HEK293 (cell line): ENCODE measurements around the gene OLFM2.

ENCODE experiments used
- CTCF ChIA-PET: fragments of 350-600 bp; formaldehyde crosslinking; extraction: SDS; loops from one replicate; lab custom pipeline; 2021; ENCODE audit warnings: antibody characterized with exemption; lab: Yijun Ruan, JAX
- POLR2A ChIA-PET: fragments of 300-600 bp; formaldehyde crosslinking; extraction: SDS; loops from one replicate; lab custom pipeline; 2020; ENCODE audit warnings: antibody characterized with exemption, inconsistent platforms; lab: Yijun Ruan, JAX
- H3K27ac ChIP-seq: fragments of 200-500 bp; sonication (Bioruptor generic); 2 replicates; pipeline ENCODE4 v1.5.1; 2014; ENCODE audit warnings: low read depth, low read length, control low read depth, inconsistent platforms; ENCODE audit errors: extremely low read depth
- H3K36me3 ChIP-seq, 2 experiments: fragments of 200-500 bp in 1 of 2; sonication (Bioruptor generic) in 1 of 2; 1 replicate in 1 of 2; 2 replicates in 1 of 2; pipeline ENCODE4 v1.5.1; 2014 to 2017; ENCODE audit warnings: inconsistent platforms in 2 of 2, low read length in 2 of 2; ENCODE audit not compliant: control insufficient read depth in 2 of 2, insufficient read depth in 1 of 2
- H3K4me1 ChIP-seq: fragments of 200-500 bp; sonication (Bioruptor generic); 2 replicates; pipeline ENCODE4 v1.5.1; 2014; ENCODE audit warnings: mild to moderate bottlenecking, low read length, inconsistent platforms; ENCODE audit not compliant: control insufficient read depth, insufficient read depth
- H3K4me3 ChIP-seq: 2 replicates; pipeline ENCODE4 v1.5.1; 2011; ENCODE audit warnings: low read depth, mild to moderate bottlenecking, control low read depth, low read length, moderate library complexity
- H3K9me3 ChIP-seq: fragments of 200-500 bp; sonication (Bioruptor generic); 2 replicates; pipeline ENCODE4 v1.5.1; 2014; ENCODE audit warnings: low read depth, low read length, inconsistent platforms; ENCODE audit not compliant: control insufficient read depth, insufficient read depth
- GFI1B ChIP-seq: fragments of 450-650 bp; formaldehyde crosslinking; IDR thresholded peaks from 2 replicates; pipeline ENCODE4 v1.5.1; 2016; ENCODE audit warnings: missing biosample characterization, missing genetic modification characterization
- GLIS1 ChIP-seq: fragments of 450-650 bp; formaldehyde crosslinking; IDR thresholded peaks from 2 replicates; pipeline ENCODE4 v1.5.1; 2016; ENCODE audit warnings: missing biosample characterization, missing genetic modification characterization
- PRDM1 ChIP-seq: fragments of 450-650 bp; formaldehyde crosslinking; IDR thresholded peaks from 2 replicates; pipeline ENCODE4; 2016; ENCODE audit warnings: missing biosample characterization, missing genetic modification characterization
- REPIN1 ChIP-seq: fragments of 450-650 bp; formaldehyde crosslinking; IDR thresholded peaks from 2 replicates; pipeline ENCODE4 v1.5.1; 2017; ENCODE audit warnings: missing biosample characterization, missing genetic modification characterization, low read depth
- SP3 ChIP-seq: fragments of 450-650 bp; formaldehyde crosslinking; IDR thresholded peaks from 2 replicates; pipeline ENCODE4 v1.5.1; 2016; ENCODE audit warnings: missing biosample characterization, missing genetic modification characterization
- SP7 ChIP-seq: fragments of 450-650 bp; formaldehyde crosslinking; IDR thresholded peaks from 2 replicates; pipeline ENCODE4 v1.5.1; 2016; ENCODE audit warnings: missing biosample characterization, missing genetic modification characterization
- YY1 ChIP-seq: fragments of 450-650 bp; formaldehyde crosslinking; IDR thresholded peaks from 2 replicates; pipeline ENCODE4 v1.5.1; 2018; ENCODE audit warnings: missing biosample characterization, missing genetic modification characterization
- ZFP3 ChIP-seq: fragments of 450-650 bp; formaldehyde crosslinking; IDR thresholded peaks from 2 replicates; pipeline ENCODE4 v1.5.1; 2016; ENCODE audit warnings: low read depth, missing biosample characterization, missing genetic modification characterization
- ZNF138 ChIP-seq: fragments of 450-650 bp; formaldehyde crosslinking; IDR thresholded peaks from 2 replicates; pipeline ENCODE4 v1.5.1; 2016; ENCODE audit warnings: missing biosample characterization, missing genetic modification characterization, borderline replicate concordance
- ZNF2 ChIP-seq: fragments of 450-650 bp; formaldehyde crosslinking; IDR thresholded peaks from 2 replicates; pipeline ENCODE4 v1.5.1; 2016; ENCODE audit warnings: missing biosample characterization, missing genetic modification characterization
- ZNF350 ChIP-seq: fragments of 450-650 bp; formaldehyde crosslinking; IDR thresholded peaks from 2 replicates; pipeline ENCODE4 v1.5.0; 2017; ENCODE audit warnings: missing biosample characterization, mild to moderate bottlenecking, missing genetic modification characterization
- ZNF510 ChIP-seq: fragments of 450-650 bp; formaldehyde crosslinking; IDR thresholded peaks from 2 replicates; pipeline ENCODE4 v1.5.1; 2018; ENCODE audit warnings: mild to moderate bottlenecking, missing genetic modification characterization, missing biosample characterization; ENCODE audit not compliant: insufficient replicate concordance
- ZNF560 ChIP-seq: fragments of 450-650 bp; formaldehyde crosslinking; IDR thresholded peaks from 2 replicates; pipeline ENCODE4 v1.5.1; 2017; ENCODE audit warnings: missing biosample characterization, missing genetic modification characterization, borderline replicate concordance
- ZNF596 ChIP-seq: fragments of 450-650 bp; IDR thresholded peaks from 2 replicates; pipeline ENCODE4 v1.5.0; 2018; ENCODE audit warnings: missing biosample characterization, mild to moderate bottlenecking, missing genetic modification characterization, moderate library complexity
- ZNF624 ChIP-seq: fragments of 450-650 bp; formaldehyde crosslinking; IDR thresholded peaks from 2 replicates; pipeline ENCODE4 v1.5.1; 2017; ENCODE audit warnings: missing biosample characterization, missing genetic modification characterization
- ZNF785 ChIP-seq: fragments of 450-650 bp; formaldehyde crosslinking; IDR thresholded peaks from 2 replicates; pipeline ENCODE4 v1.5.1; 2016; ENCODE audit warnings: missing biosample characterization, missing genetic modification characterization
- TF ChIP-seq, protein P1 (sequence below): fragments of 450-650 bp; formaldehyde crosslinking; IDR thresholded peaks from 2 replicates; pipeline ENCODE4 v1.5.1; 2016; ENCODE audit warnings: missing biosample characterization, missing genetic modification characterization
- TF ChIP-seq, protein P2 (sequence below): fragments of 450-650 bp; formaldehyde crosslinking; IDR thresholded peaks from 2 replicates; pipeline ENCODE4 v1.5.1; 2016; ENCODE audit warnings: missing biosample characterization, missing genetic modification characterization
- TF ChIP-seq, protein P3 (sequence below): fragments of 450-650 bp; formaldehyde crosslinking; IDR thresholded peaks from 2 replicates; pipeline ENCODE4 v1.5.1; 2017; ENCODE audit warnings: missing biosample characterization, missing genetic modification characterization
- TF ChIP-seq, protein P4 (sequence below): fragments of 450-650 bp; formaldehyde crosslinking; IDR thresholded peaks from 2 replicates; pipeline ENCODE4 v1.5.1; 2016; ENCODE audit warnings: missing biosample characterization, missing genetic modification characterization, low read depth
- TF ChIP-seq, protein P5 (sequence below): fragments of 450-650 bp; formaldehyde crosslinking; IDR thresholded peaks from 2 replicates; pipeline ENCODE4 v1.5.1; 2016; ENCODE audit warnings: missing biosample characterization, missing genetic modification characterization
- TF ChIP-seq, protein P6 (sequence below): fragments of 450-650 bp; formaldehyde crosslinking; IDR thresholded peaks from 2 replicates; pipeline ENCODE4 v1.5.1; 2017; ENCODE audit warnings: missing biosample characterization, missing genetic modification characterization
- TF ChIP-seq, protein P7 (sequence below): fragments of 450-650 bp; formaldehyde crosslinking; IDR thresholded peaks from 2 replicates; pipeline ENCODE4 v1.5.1; 2016; ENCODE audit warnings: missing biosample characterization, missing genetic modification characterization

Gene OLFM2

DNA sequence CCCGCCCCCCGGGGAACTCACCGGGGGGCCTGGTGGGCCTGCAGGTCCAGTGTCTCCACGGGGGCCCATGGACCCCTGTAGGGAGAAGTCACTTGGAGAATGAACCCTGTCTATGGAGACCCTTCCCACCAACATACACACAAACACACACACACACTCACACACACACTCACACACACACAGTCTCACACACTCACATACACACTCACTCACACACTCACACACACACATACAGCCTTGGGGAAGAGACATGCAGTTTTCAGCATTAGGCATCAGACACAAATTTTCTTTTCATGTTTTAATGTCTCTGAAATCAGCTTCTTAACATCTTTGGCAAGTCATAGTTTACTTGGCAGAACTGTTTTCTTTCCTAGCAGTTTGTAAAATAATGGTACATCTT, 31.0 kb upstream of the OLFM2 start:
- H3K4me1 ChIP-seq, result peaks cover 2% of the 10 kb centered on the region; the same call in 1 of the 2 replicates
- CTCF ChIA-PET, result no interaction called here
- H3K27ac ChIP-seq, result no peak overlapping the region
- POLR2A ChIA-PET, result no interaction called here
- H3K36me3 ChIP-seq, result no peaks in the 10 kb centered on the region
- H3K4me3 ChIP-seq, result no peak overlapping the region
- no peaks in the 10 kb centered on the region for H3K9me3 ChIP-seq
- no peak for TF ChIP-seq REPIN1
- TF ChIP-seq SP7, result no peak
- TF ChIP-seq ZNF350 (tag by site-specific recombination), result no peak
- TF ChIP-seq, protein P1, sequence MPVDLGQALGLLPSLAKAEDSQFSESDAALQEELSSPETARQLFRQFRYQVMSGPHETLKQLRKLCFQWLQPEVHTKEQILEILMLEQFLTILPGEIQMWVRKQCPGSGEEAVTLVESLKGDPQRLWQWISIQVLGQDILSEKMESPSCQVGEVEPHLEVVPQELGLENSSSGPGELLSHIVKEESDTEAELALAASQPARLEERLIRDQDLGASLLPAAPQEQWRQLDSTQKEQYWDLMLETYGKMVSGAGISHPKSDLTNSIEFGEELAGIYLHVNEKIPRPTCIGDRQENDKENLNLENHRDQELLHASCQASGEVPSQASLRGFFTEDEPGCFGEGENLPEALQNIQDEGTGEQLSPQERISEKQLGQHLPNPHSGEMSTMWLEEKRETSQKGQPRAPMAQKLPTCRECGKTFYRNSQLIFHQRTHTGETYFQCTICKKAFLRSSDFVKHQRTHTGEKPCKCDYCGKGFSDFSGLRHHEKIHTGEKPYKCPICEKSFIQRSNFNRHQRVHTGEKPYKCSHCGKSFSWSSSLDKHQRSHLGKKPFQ (tag by site-specific recombination), result peak; percentile 31; the same call in 1 of the 2 replicates
- TF ChIP-seq, protein P2, sequence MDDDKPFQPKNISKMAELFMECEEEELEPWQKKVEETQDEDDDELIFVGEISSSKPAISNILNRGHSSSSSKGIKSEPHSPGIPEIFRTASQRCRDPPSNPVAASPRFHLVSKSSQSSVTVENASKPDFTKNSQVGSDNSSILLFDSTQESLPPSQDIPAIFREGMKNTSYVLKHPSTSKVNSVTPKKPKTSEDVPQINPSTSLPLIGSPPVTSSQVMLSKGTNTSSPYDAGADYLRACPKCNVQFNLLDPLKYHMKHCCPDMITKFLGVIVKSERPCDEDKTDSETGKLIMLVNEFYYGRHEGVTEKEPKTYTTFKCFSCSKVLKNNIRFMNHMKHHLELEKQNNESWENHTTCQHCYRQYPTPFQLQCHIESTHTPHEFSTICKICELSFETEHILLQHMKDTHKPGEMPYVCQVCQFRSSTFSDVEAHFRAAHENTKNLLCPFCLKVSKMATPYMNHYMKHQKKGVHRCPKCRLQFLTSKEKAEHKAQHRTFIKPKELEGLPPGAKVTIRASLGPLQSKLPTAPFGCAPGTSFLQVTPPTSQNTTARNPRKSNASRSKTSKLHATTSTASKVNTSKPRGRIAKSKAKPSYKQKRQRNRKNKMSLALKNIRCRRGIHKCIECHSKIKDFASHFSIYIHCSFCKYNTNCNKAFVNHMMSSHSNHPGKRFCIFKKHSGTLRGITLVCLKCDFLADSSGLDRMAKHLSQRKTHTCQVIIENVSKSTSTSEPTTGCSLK (tag by site-specific recombination), result no peak
- TF ChIP-seq ZNF560 (tag by site-specific recombination), result no peak
- TF ChIP-seq ZNF624 (tag by site-specific recombination), result no peak
- no peak for TF ChIP-seq ZNF510 (tag by site-specific recombination)
- TF ChIP-seq YY1, result no peak
- TF ChIP-seq ZNF138 (tag by site-specific recombination), result no peak
- TF ChIP-seq ZNF785 (tag by site-specific recombination), result peak; percentile 32; the same call in 1 of the 2 replicates
- TF ChIP-seq, protein P3, sequence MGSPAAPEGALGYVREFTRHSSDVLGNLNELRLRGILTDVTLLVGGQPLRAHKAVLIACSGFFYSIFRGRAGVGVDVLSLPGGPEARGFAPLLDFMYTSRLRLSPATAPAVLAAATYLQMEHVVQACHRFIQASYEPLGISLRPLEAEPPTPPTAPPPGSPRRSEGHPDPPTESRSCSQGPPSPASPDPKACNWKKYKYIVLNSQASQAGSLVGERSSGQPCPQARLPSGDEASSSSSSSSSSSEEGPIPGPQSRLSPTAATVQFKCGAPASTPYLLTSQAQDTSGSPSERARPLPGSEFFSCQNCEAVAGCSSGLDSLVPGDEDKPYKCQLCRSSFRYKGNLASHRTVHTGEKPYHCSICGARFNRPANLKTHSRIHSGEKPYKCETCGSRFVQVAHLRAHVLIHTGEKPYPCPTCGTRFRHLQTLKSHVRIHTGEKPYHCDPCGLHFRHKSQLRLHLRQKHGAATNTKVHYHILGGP, result peak; percentile 11; the same call in 1 of the 2 replicates
- TF ChIP-seq, protein P4, sequence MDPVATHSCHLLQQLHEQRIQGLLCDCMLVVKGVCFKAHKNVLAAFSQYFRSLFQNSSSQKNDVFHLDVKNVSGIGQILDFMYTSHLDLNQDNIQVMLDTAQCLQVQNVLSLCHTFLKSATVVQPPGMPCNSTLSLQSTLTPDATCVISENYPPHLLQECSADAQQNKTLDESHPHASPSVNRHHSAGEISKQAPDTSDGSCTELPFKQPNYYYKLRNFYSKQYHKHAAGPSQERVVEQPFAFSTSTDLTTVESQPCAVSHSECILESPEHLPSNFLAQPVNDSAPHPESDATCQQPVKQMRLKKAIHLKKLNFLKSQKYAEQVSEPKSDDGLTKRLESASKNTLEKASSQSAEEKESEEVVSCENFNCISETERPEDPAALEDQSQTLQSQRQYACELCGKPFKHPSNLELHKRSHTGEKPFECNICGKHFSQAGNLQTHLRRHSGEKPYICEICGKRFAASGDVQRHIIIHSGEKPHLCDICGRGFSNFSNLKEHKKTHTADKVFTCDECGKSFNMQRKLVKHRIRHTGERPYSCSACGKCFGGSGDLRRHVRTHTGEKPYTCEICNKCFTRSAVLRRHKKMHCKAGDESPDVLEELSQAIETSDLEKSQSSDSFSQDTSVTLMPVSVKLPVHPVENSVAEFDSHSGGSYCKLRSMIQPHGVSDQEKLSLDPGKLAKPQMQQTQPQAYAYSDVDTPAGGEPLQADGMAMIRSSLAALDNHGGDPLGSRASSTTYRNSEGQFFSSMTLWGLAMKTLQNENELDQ (tag by site-specific recombination), result no peak
- TF ChIP-seq SP3 (tag by site-specific recombination), result no peak
- no peak for TF ChIP-seq ZNF596 (tag by site-specific recombination)
- no peak for TF ChIP-seq ZFP3 (tag by site-specific recombination)
- TF ChIP-seq, protein P5, sequence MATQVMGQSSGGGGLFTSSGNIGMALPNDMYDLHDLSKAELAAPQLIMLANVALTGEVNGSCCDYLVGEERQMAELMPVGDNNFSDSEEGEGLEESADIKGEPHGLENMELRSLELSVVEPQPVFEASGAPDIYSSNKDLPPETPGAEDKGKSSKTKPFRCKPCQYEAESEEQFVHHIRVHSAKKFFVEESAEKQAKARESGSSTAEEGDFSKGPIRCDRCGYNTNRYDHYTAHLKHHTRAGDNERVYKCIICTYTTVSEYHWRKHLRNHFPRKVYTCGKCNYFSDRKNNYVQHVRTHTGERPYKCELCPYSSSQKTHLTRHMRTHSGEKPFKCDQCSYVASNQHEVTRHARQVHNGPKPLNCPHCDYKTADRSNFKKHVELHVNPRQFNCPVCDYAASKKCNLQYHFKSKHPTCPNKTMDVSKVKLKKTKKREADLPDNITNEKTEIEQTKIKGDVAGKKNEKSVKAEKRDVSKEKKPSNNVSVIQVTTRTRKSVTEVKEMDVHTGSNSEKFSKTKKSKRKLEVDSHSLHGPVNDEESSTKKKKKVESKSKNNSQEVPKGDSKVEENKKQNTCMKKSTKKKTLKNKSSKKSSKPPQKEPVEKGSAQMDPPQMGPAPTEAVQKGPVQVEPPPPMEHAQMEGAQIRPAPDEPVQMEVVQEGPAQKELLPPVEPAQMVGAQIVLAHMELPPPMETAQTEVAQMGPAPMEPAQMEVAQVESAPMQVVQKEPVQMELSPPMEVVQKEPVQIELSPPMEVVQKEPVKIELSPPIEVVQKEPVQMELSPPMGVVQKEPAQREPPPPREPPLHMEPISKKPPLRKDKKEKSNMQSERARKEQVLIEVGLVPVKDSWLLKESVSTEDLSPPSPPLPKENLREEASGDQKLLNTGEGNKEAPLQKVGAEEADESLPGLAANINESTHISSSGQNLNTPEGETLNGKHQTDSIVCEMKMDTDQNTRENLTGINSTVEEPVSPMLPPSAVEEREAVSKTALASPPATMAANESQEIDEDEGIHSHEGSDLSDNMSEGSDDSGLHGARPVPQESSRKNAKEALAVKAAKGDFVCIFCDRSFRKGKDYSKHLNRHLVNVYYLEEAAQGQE (tag by site-specific recombination), result no peak
- TF ChIP-seq ZNF2, result no peak
- no peak for TF ChIP-seq PRDM1
- TF ChIP-seq, protein P6, sequence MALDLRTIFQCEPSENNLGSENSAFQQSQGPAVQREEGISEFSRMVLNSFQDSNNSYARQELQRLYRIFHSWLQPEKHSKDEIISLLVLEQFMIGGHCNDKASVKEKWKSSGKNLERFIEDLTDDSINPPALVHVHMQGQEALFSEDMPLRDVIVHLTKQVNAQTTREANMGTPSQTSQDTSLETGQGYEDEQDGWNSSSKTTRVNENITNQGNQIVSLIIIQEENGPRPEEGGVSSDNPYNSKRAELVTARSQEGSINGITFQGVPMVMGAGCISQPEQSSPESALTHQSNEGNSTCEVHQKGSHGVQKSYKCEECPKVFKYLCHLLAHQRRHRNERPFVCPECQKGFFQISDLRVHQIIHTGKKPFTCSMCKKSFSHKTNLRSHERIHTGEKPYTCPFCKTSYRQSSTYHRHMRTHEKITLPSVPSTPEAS, result peak; percentile 85
- TF ChIP-seq GLIS1 (tag by site-specific recombination), result peak; percentile 50; the same call in 1 of the 2 replicates
- TF ChIP-seq, protein P7, sequence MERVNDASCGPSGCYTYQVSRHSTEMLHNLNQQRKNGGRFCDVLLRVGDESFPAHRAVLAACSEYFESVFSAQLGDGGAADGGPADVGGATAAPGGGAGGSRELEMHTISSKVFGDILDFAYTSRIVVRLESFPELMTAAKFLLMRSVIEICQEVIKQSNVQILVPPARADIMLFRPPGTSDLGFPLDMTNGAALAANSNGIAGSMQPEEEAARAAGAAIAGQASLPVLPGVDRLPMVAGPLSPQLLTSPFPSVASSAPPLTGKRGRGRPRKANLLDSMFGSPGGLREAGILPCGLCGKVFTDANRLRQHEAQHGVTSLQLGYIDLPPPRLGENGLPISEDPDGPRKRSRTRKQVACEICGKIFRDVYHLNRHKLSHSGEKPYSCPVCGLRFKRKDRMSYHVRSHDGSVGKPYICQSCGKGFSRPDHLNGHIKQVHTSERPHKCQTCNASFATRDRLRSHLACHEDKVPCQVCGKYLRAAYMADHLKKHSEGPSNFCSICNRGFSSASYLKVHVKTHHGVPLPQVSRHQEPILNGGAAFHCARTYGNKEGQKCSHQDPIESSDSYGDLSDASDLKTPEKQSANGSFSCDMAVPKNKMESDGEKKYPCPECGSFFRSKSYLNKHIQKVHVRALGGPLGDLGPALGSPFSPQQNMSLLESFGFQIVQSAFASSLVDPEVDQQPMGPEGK (tag by site-specific recombination), result 0 out of 2 replicates have a peak, but pooled peaks have one; percentile 13
- no peak for TF ChIP-seq GFI1B (tag by site-specific recombination)
